Sigmoid colon (tissue), 4 donors: Measurements from ENCODE around the gene NOL3.

Experiments
- EP300 ChIP-seq, 4 donors: sonication (generic); formaldehyde crosslinking; IDR thresholded peaks; one replicate each; pipeline ENCODE4 v1.6.1; 2017; ENCODE audit warnings: antibody characterized with exemption in 4 of 4
- POLR2A ChIP-seq, 2 donors: fragments of 450-650 bp; IDR thresholded peaks; one replicate each; pipeline ENCODE4 v1.6.1; 2016; ENCODE audit warnings: antibody characterized with exemption in 2 of 2, mild to moderate bottlenecking in 2 of 2, moderate library complexity in 2 of 2

DNA sequence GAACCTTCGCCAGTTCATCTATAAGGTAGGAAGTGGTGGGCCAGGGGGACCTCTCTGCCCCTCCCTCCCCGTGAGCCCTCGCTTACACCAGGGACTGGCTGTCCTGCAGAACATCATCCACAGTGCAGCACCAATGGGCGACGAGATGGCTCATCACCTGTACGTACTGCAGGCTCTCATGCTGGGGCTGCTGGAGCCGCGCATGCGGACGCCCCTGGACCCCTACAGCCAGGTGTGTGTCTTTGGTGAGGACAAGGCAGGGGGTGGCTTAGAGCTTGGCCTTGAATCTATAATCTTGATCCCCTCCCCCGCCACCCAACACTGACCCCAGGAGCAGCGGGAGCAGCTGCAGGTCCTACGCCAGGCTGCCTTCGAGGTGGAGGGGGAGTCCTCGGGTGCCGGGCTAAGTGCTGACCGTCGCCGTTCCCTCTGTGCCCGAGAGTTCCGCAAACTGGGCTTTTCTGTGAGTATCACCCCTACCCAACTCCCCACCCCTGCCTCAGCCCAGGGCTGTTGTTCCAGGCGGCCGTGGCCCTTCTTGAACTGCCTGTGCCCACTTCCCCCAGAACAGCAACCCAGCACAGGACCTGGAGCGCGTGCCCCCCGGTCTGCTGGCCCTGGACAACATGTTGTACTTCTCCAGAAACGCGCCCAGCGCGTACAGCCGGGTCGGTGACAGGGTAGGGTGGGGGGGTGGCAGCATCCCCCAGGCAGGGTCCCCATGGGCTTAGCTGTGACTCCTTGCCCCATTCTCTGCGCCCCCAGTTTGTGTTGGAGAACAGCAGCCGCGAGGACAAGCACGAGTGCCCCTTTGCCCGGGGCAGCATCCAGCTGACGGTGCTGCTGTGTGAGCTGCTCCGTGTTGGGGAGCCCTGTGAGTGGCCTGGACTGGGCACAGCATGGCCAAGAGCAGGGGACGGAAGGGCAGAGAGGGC lies 31.3 kb downstream of the NOL3 start:
- TF ChIP-seq POLR2A (IDR thresholded peaks at IDR 0.05) (no peak), EP300 (IDR thresholded peaks at IDR 0.05) (no peak)
